Upper lobe of left lung (tissue), 6 donors: ENCODE results near the gene FUT6. TPM values are rescaled to one million over a fixed set of nuclear protein-coding genes. Genes with fewer than 3 reads are reported as not detected.
A peak's percentile ranks its signal among the peaks of the same experiment; 100 is the strongest.

Experiments used
- ATAC-seq, 2 donors: fragments of 200-7000 bp; cut with Tn5 transposase; one replicate each; pipeline ENCODE4 v1.9.1; 2022; ENCODE audit warnings: mild to moderate bottlenecking in 2 of 2, moderate library complexity in 2 of 2; ENCODE audit not compliant: low FRiP score in 2 of 2
- DNase-seq, 2 donors: peaks; one replicate each; pipeline ENCODE4 v3.0.0-alpha.2; 2019 to 2020
- H3K27ac ChIP-seq, 4 donors: fragments of 200-600 bp; sonication (generic); one replicate each; pipeline ENCODE4 v1.5.1; 2016 to 2019
- H3K27me3 ChIP-seq, 4 donors: fragments of 200-600 bp; sonication (generic); one replicate each; pipeline ENCODE4 v1.5.1; 2017 to 2019
- H3K36me3 ChIP-seq, 4 donors: fragments of 200-600 bp; sonication (generic); one replicate each; pipeline ENCODE4 v1.5.1; 2016 to 2019
- H3K4me1 ChIP-seq, 4 donors: fragments of 200-600 bp; sonication (generic); one replicate each; pipeline ENCODE4 v1.5.1; 2018 to 2019
- H3K4me3 ChIP-seq, 4 donors: fragments of 200-600 bp; sonication (generic); one replicate each; pipeline ENCODE4 v1.5.1; 2017 to 2019; ENCODE audit warnings: mild to moderate bottlenecking in 2 of 4, moderate library complexity in 1 of 4
- H3K9me3 ChIP-seq, 4 donors: fragments of 200-600 bp; sonication (generic); one replicate each; pipeline ENCODE4 v1.5.1; 2018 to 2019
- EP300 ChIP-seq, 4 donors: sonication (generic); formaldehyde crosslinking; IDR thresholded peaks; one replicate each; pipeline ENCODE4 v1.5.1; 2017; ENCODE audit warnings: antibody characterized with exemption in 4 of 4, control low read depth in 2 of 4
- POLR2A ChIP-seq, 4 donors: fragments of 450-650 bp; IDR thresholded peaks; one replicate each; pipeline ENCODE4 v1.5.1; 2016 to 2017; ENCODE audit warnings: antibody characterized with exemption in 4 of 4, mild to moderate bottlenecking in 2 of 4
- POLR2AphosphoS5 ChIP-seq, 2 donors: sonication (generic); formaldehyde crosslinking; IDR thresholded peaks; one replicate each; pipeline ENCODE4 v1.5.1; 2017; ENCODE audit warnings: antibody characterized with exemption in 2 of 2
- WGBS, 2 donors: methylation state at CpG; one replicate each; pipeline ENCODE4 v1.1.5; 2017 to 2018; 5-methylcytosine and 5-hydroxymethylcytosine counted together
- total RNA-seq, 6 donors: library from RNA; depleted of rRNA in 4 of 6; stranded (reverse); fragments of >200 nt in 4 of 6; gene quantifications; one replicate each; pipeline versions ENCODE4 v1.1.0 to v1.2.1, GENCODE V29; 2016 to 2021
- TF ChIP-seq, protein P1 (sequence below), 6 experiments: fragments of 450-650 bp in 4 of 6; fragments of 200-600 bp in 2 of 6; sonication (generic) in 2 of 6; IDR thresholded peaks; one replicate each; pipeline ENCODE4 v1.5.1; 2016 to 2019; ENCODE audit warnings: antibody characterized with exemption in 6 of 6
- donor health status: DM: no; HTN: no; CAD: no; lungs with moderate emphysema.
- donor health status: DM: no; HTN: yes; CAD: no; lungs with severe emphysema.

FUT6 gene
- total RNA-seq, 6 donors from 2014 or later = 0.30 to 3.6 (median 0.82) TPM

DNA sequence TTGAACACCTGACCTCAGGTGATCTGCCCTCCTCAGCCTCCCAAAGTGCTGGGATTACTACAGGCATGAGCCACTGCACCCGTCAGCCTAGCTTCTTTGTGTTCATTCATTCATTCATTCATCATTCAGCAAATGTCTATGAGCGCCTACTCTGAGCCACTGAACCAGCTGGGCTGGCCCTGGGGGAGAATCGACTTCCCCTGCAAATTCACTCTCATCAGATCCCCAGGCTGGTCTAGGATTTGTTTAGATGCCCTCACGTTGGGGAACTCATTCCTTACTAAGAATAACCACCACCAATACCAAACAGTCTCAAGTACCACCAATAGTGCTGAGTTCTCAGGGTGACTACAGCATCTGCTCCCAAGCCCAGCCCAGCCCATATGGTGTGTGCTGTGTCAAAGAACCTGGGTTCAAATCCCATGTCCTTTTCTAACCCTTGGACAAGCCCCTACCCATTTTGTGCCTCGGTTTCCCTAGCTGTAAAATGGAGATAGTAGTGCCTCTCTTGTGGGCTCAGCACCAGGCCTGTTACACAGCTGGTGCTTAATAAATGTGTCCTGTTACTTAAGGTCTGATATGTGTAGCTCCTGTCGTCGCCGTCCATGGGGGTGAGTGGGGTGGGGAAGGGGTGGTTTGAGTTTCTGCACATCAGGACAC is 17.9 kb downstream of the FUT6 start:
- DNase-seq (no peak), ATAC-seq (no peak)
- H3K4me3 ChIP-seq = no peak overlapping the region
- no peaks in the 10 kb centered on the region for H3K36me3 ChIP-seq
- H3K27ac ChIP-seq = no peak overlapping the region
- TF ChIP-seq POLR2AphosphoS5 (IDR thresholded peaks at IDR 0.05) = no peak
- TF ChIP-seq, protein P1, sequence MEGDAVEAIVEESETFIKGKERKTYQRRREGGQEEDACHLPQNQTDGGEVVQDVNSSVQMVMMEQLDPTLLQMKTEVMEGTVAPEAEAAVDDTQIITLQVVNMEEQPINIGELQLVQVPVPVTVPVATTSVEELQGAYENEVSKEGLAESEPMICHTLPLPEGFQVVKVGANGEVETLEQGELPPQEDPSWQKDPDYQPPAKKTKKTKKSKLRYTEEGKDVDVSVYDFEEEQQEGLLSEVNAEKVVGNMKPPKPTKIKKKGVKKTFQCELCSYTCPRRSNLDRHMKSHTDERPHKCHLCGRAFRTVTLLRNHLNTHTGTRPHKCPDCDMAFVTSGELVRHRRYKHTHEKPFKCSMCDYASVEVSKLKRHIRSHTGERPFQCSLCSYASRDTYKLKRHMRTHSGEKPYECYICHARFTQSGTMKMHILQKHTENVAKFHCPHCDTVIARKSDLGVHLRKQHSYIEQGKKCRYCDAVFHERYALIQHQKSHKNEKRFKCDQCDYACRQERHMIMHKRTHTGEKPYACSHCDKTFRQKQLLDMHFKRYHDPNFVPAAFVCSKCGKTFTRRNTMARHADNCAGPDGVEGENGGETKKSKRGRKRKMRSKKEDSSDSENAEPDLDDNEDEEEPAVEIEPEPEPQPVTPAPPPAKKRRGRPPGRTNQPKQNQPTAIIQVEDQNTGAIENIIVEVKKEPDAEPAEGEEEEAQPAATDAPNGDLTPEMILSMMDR (IDR thresholded peaks at IDR 0.05) = no peak
- TF ChIP-seq EP300 (IDR thresholded peaks at IDR 0.05) = no peak
- TF ChIP-seq POLR2A (IDR thresholded peaks at IDR 0.05) = no peak
- no peaks in the 10 kb centered on the region for H3K27me3 ChIP-seq
- 62 to 68% methylated on average over 8 of the region's 8 CpGs for WGBS, 2 donors
- peaks cover 0 to 13% (median 2%) of the 10 kb centered on the region in 4 donors for H3K4me1 ChIP-seq
- no peaks in the 10 kb centered on the region for H3K9me3 ChIP-seq

DNA sequence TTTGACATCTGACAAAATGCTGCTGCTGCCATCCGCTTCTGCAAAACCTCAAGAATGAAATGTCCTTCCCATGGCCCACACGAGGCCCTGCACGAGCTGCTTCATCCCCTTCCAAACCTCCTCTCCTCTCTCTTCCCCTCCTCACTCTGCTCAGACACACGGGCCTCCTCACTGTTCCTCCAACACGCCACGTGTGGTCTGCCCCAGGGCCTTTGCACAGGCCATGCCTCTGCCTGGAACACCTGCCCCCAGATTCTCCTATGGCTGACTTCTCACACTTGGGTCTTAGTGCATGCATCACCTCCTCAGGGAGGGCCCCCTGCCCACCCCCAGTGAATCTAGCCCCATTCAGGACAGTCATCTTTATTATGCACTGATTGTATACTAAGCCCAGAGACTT is 18.7 kb downstream of the FUT6 start:
- ATAC-seq = no peak
- Histone ChIP-seq H3K4me3 (no peak overlapping the region), H3K4me1 (peaks cover 0 to 9% (median 2%) of the 10 kb centered on the region in 4 donors), H3K27me3 (no peaks in the 10 kb centered on the region), H3K36me3 (no peaks in the 10 kb centered on the region), H3K9me3 (no peaks in the 10 kb centered on the region), H3K27ac (no peak overlapping the region)
- no peak for DNase-seq
- TF ChIP-seq POLR2AphosphoS5 (IDR thresholded peaks at IDR 0.05) (no peak), POLR2A (IDR thresholded peaks at IDR 0.05) (no peak), EP300 (IDR thresholded peaks at IDR 0.05) (no peak)
- TF ChIP-seq, protein P1 (IDR thresholded peaks at IDR 0.05) = no peak
- WGBS, 2 donors = 60 to 69% methylated on average over 6 of the region's 6 CpGs

DNA sequence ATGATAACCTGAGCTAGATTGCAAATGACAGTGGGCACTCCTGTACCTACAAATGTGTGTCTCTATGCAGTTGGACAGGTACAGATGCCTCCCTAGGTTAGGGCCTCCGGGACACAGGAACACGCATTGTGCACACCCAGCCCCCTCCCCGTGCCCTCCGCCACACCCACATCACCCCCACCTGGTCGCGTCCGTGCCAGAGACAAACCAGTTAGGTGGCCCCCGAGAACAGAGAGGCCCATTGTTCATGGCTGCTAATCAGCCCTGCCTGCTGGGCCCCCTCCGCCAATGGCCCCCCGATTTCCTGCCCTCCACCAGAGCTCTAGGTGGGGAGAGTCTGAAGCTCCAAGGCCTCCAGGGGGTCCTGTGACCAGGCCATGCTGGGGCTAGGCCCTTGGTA is 20.9 kb downstream of the FUT6 start:
- Histone ChIP-seq H3K27ac (no peak overlapping the region), H3K9me3 (no peaks in the 10 kb centered on the region), H3K27me3 (no peaks in the 10 kb centered on the region), H3K4me1 (peaks cover 0 to 9% (median 2%) of the 10 kb centered on the region in 4 donors), H3K36me3 (no peaks in the 10 kb centered on the region), H3K4me3 (no peak overlapping the region)
- no peak for DNase-seq
- WGBS, 2 donors = 82% methylated on average over 10 of the region's 10 CpGs; no CpG with 5 or more reads in 1 of the 2 donors
- no peak for TF ChIP-seq EP300 (IDR thresholded peaks at IDR 0.05)
- no peak for TF ChIP-seq POLR2AphosphoS5 (IDR thresholded peaks at IDR 0.05)
- TF ChIP-seq, protein P1 (IDR thresholded peaks at IDR 0.05) = no peak
- no peak for TF ChIP-seq POLR2A (IDR thresholded peaks at IDR 0.05)
- no peak for ATAC-seq

DNA sequence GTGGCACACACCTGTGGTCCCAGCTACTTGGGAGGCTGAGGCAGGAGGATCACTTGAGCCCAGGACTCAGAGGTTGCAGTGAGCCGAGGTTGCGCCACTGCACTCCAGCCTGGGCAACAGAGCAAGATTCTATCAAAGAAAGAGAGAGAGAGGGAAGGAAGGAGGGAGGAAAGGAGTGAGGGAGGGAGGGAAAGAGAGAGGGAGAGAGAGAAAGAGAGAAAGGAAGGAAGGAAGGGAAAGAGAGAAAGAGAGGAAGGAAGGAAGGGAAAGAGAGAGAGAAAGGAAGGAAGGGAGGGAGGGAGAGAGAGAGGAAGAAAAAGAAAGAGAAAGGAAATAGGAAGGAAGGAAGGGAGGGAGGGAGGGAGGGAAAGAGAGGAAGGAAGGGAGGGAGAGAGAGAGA is 22.3 kb downstream of the FUT6 start:
- H3K4me3 ChIP-seq = no peak overlapping the region
- no peaks in the 10 kb centered on the region for H3K9me3 ChIP-seq
- H3K27me3 ChIP-seq = no peaks in the 10 kb centered on the region
- no peak overlapping the region for H3K27ac ChIP-seq
- H3K4me1 ChIP-seq = peaks cover 0 to 6% (median 1%) of the 10 kb centered on the region in 4 donors
- DNase-seq (no peak), ATAC-seq (no peak)
- no peaks in the 10 kb centered on the region for H3K36me3 ChIP-seq
- WGBS, 2 donors = 93 to 94% methylated on average over 2 of the region's 2 CpGs
- TF ChIP-seq POLR2A (IDR thresholded peaks at IDR 0.05) = no peak
- TF ChIP-seq, protein P1 (IDR thresholded peaks at IDR 0.05) = no peak
- no peak for TF ChIP-seq POLR2AphosphoS5 (IDR thresholded peaks at IDR 0.05)
- TF ChIP-seq EP300 (IDR thresholded peaks at IDR 0.05) = no peak

DNA sequence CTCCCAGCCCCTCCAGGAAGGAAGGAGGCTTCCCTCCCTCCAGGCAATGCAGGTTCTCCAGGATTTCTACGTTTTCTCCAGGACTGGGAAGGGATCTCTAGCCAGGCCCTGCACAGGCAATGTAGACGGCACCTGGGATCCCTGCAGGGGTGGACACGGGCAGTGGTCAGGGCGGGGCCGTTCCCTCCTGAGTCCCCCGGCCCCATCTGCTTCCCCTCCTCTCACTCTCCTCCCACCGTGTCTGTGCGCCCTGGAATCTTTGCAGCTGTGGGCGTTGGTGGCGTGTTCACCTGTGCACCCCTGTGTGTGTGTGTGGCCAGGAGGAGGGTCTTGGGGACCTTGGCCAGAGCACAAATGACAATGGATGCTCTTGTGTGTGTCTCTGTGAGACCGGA is 24.7 kb downstream of the FUT6 start:
- TF ChIP-seq EP300 (IDR thresholded peaks at IDR 0.05) (no peak), POLR2A (IDR thresholded peaks at IDR 0.05) (no peak), POLR2AphosphoS5 (IDR thresholded peaks at IDR 0.05) (no peak)
- TF ChIP-seq, protein P1 (IDR thresholded peaks at IDR 0.05) = no peak
- DNase-seq (no peak), ATAC-seq (peak; percentile 11 to 16)
- Histone ChIP-seq H3K27ac (no peak overlapping the region), H3K36me3 (no peaks in the 10 kb centered on the region), H3K4me3 (no peak overlapping the region), H3K4me1 (no peaks in the 10 kb centered on the region), H3K9me3 (no peaks in the 10 kb centered on the region), H3K27me3 (no peaks in the 10 kb centered on the region)
- 52 to 70% methylated on average over 6 to 11 of the region's 11 CpGs for WGBS, 2 donors
